H1 (cell line): ENCODE data around the gene ABCA1. TPM values are rescaled to one million over a fixed set of nuclear protein-coding genes. Genes with fewer than 3 reads are reported as not detected.

Experiments
- FOSL1 ChIP-seq: IDR thresholded peaks from 2 replicates; pipeline ENCODE4 v1.6.1; 2011; ENCODE audit warnings: mild to moderate bottlenecking, low read depth, low read length, moderate library complexity; ENCODE audit not compliant: insufficient read depth
- GTF2F1 ChIP-seq: IDR thresholded peaks from 2 replicates; pipeline ENCODE4 v1.6.1; 2012; ENCODE audit warnings: low read depth, low read length, improper control_type of control experiment, borderline replicate concordance
- RFX5 ChIP-seq: IDR thresholded peaks from 2 replicates; pipeline ENCODE4 v1.6.1; 2011; ENCODE audit warnings: low read depth, low read length, improper control_type of control experiment, borderline replicate concordance
- TAF1 ChIP-seq: IDR thresholded peaks from 2 replicates; pipeline ENCODE4 v1.6.1; 2011; ENCODE audit warnings: mild to moderate bottlenecking, low read depth, low read length
- polyA plus RNA-seq, 7 experiments: library from polyadenylated mRNA; depleted of rRNA in 3 of 7; stranded (reverse) in 5 of 7; unstranded in 2 of 7; fragments of >200 nt in 5 of 7; fragments of 200-250 nt in 2 of 7; gene quantifications; 1 replicate in 5 of 7; 2 replicates in 1 of 7; 4 replicates in 1 of 7; pipeline versions ENCODE4 v1.2.1 to v1.2.3, GENCODE V29; 2011 to 2013; ENCODE audit warnings: missing spikeins in 2 of 7, mixed read lengths in 2 of 7
- total RNA-seq: library from RNA; stranded (reverse); fragmentation: NEBNext Ultra II Directional; extraction: Animal tissue kit (Norgen Biotek cat#: 25700); gene quantifications from 2 replicates; pipeline ENCODE4 v1.2.1, GENCODE V29; 2021
- TF ChIP-seq, protein P1 (sequence below): IDR thresholded peaks from 2 replicates; pipeline ENCODE4 v1.6.1; 2012; ENCODE audit warnings: low read length, inconsistent platforms

ABCA1 gene
- total and polyA plus RNA-seq, 2 of the 8 experiments (the other 6 are each of a cell fraction or from before 2014, with no cell fraction given): 6.9 to 7.8 TPM

DNA sequence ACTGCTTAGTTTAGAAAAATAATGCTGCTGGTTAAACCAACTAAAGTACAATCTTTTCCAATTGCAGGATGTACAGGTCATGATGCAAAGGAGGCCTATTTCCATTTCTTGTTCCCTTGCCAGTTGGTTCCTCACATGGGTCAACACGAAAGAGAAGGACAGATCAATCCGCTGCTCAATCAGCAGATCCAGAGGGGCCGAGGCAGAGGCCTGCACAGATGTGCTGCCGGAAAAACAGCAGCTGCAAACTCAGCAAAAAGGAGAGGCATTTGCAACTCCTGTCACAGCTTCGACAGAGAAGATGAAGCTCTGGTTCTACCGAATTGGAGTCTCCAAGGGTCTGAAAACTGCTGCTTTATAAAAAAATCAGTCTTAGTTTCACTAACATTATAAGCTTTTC, 94.3 kb downstream of the ABCA1 start (continued):
- TF ChIP-seq RFX5: no peak
- no peak for TF ChIP-seq TAF1
- TF ChIP-seq, protein P1, sequence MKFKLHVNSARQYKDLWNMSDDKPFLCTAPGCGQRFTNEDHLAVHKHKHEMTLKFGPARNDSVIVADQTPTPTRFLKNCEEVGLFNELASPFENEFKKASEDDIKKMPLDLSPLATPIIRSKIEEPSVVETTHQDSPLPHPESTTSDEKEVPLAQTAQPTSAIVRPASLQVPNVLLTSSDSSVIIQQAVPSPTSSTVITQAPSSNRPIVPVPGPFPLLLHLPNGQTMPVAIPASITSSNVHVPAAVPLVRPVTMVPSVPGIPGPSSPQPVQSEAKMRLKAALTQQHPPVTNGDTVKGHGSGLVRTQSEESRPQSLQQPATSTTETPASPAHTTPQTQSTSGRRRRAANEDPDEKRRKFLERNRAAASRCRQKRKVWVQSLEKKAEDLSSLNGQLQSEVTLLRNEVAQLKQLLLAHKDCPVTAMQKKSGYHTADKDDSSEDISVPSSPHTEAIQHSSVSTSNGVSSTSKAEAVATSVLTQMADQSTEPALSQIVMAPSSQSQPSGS: no peak
- TF ChIP-seq GTF2F1: no peak
- no peak for TF ChIP-seq FOSL1
